Prostate gland (tissue), 2 donors: ENCODE measurements around the gene FGFRL1. TPM values are rescaled to one million over a fixed set of nuclear protein-coding genes. Genes with fewer than 3 reads are reported as not detected.

Source experiments
- DNase-seq: peaks from one replicate; pipeline ENCODE4 v3.0.0-alpha.2; 2019; ENCODE audit warnings: low spot score
- H3K27ac ChIP-seq, 2 donors: fragments of 200-600 bp; sonication (generic); 2 replicates each; pipeline ENCODE4 v1.5.1; 2017 to 2019
- H3K27me3 ChIP-seq: fragments of 200-600 bp; sonication (generic); replicated peaks from 2 replicates; pipeline ENCODE4 v1.5.1; 2019; ENCODE audit not compliant: insufficient read depth
- H3K36me3 ChIP-seq, 2 donors: fragments of 200-600 bp; sonication (generic); 1 replicate in 1 of 2; 2 replicates in 1 of 2; pipeline versions ENCODE4 v1.5.1 to v1.8.1; 2017 to 2019
- H3K4me1 ChIP-seq: fragments of 200-600 bp; sonication (generic); replicated peaks from 2 replicates; pipeline ENCODE4 v1.5.1; 2019
- H3K4me3 ChIP-seq, 2 donors: fragments of 200-600 bp; sonication (generic); 2 replicates each; pipeline ENCODE4 v1.5.1; 2017 to 2019
- H3K9me3 ChIP-seq: fragments of 200-600 bp; sonication (generic); 2 replicates; pipeline ENCODE4 v1.5.1; 2017
- POLR2A ChIP-seq: fragments of 450-650 bp; IDR thresholded peaks from one replicate; pipeline ENCODE4 v1.6.1; 2016; ENCODE audit warnings: antibody characterized with exemption, mild to moderate bottlenecking
- POLR2AphosphoS5 ChIP-seq: sonication (generic); formaldehyde crosslinking; IDR thresholded peaks from one replicate; pipeline ENCODE4 v1.6.1; 2017; ENCODE audit warnings: antibody characterized with exemption
- WGBS: methylation state at CpG from one replicate; pipeline ENCODE4 v1.1.5; 2018; 5-methylcytosine and 5-hydroxymethylcytosine counted together
- intact Hi-C: fragments of 100-400 bp; cut with DNase I; formaldehyde crosslinking; loops from one replicate; pipeline ENCODE4 v1.14.2; 2022
- total RNA-seq, 2 donors: library from RNA; depleted of rRNA; stranded (reverse); fragments of >200 nt; gene quantifications; one replicate each; pipeline ENCODE4 v1.1.0, GENCODE V29; 2016
- TF ChIP-seq, protein P1 (sequence below), 4 experiments: fragments of 200-600 bp in 2 of 4; fragments of 450-650 bp in 2 of 4; sonication (generic) in 2 of 4; IDR thresholded peaks; 1 replicate in 3 of 4; 2 replicates in 1 of 4; pipeline ENCODE4 v1.5.1; 2016 to 2019; ENCODE audit warnings: antibody characterized with exemption in 4 of 4, mild to moderate bottlenecking in 2 of 4, moderate library complexity in 2 of 4

The FGFRL1 gene
- total RNA-seq, 2 donors from 2014 or later = 26.6 to 29.4 TPM

DNA sequence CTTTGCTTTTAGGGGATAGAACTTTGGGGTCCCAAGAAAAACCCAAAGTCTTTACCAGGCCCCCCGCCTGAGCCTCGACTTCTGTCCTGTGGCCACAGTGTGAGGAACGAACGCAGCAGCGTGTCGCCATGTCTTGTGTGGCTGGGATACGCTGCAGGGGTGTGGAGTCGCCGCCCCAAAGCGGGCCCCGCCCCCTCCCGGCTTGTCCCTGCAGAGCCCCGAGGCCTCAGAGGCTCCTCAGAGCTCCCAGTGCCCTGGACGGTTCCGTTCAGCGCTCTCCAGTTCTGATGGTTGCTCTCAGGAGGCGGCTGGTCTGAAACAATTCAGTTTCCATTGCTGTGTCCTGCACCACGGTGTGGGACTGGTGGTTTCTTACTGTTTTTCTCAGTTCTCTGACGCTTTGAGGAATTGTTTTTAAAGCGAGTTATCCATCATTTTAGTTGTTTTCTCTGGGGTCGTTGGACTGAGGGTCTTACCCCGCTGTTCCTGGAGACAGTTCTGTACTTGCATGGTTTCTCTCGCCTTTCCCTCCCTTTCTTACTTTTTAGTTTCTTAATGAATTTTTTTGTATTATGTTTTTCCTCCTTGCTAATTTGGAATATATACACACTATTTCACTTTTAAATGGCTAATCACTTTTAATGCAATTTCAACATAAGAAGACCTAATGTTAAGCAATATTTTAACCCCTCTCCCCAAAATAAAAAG lies 26.1 kb upstream of the FGFRL1 start:
- Histone ChIP-seq H3K27ac (peak overlapping the region in 1 of 2 donors; percentile 14), H3K27me3 (no peaks in the 10 kb centered on the region), H3K4me1 (peaks cover 9% of the 10 kb centered on the region), H3K36me3 (no peaks in the 10 kb centered on the region), H3K4me3 (peak overlapping the region in 1 of 2 donors; percentile 8), H3K9me3 (no peaks in the 10 kb centered on the region)
- TF ChIP-seq POLR2A = peak; percentile 41
- peak; percentile 51 for TF ChIP-seq POLR2AphosphoS5
- TF ChIP-seq, protein P1, sequence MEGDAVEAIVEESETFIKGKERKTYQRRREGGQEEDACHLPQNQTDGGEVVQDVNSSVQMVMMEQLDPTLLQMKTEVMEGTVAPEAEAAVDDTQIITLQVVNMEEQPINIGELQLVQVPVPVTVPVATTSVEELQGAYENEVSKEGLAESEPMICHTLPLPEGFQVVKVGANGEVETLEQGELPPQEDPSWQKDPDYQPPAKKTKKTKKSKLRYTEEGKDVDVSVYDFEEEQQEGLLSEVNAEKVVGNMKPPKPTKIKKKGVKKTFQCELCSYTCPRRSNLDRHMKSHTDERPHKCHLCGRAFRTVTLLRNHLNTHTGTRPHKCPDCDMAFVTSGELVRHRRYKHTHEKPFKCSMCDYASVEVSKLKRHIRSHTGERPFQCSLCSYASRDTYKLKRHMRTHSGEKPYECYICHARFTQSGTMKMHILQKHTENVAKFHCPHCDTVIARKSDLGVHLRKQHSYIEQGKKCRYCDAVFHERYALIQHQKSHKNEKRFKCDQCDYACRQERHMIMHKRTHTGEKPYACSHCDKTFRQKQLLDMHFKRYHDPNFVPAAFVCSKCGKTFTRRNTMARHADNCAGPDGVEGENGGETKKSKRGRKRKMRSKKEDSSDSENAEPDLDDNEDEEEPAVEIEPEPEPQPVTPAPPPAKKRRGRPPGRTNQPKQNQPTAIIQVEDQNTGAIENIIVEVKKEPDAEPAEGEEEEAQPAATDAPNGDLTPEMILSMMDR (IDR thresholded peaks at IDR 0.05) = no peak
- intact Hi-C loops = no loop called here
- 25% methylated on average over 23 of the region's 23 CpGs for WGBS
- peak; percentile 76 for DNase-seq

DNA sequence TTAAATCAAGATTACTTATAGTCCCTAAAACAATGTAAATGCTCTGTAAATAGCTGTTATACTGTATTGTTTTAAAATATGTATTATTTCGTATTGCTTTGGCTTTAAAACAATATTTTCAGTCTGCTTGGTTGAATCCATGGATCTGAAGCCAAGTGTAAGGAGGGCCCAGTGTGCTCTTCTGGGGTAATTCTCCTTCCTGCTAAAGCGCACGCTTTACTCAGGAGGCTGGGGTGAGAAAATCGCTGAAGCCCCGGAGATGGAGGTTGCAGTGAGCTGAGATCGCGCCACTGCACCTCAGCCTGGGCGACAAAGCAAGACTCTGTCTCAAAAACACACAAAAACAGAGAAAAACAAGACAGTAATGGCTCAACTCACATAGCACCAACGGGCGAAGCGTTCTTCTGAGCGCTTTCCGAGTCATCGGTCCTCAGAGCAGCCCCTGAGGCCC lies 25.0 kb upstream of the FGFRL1 start:
- H3K36me3 ChIP-seq = no peaks in the 10 kb centered on the region
- WGBS = 3% methylated on average over 14 of the region's 14 CpGs
- TF ChIP-seq POLR2AphosphoS5 = no peak
- peak overlapping the region; percentile 57 to 65 for H3K27ac ChIP-seq
- no peaks in the 10 kb centered on the region for H3K9me3 ChIP-seq
- intact Hi-C loops = no loop called here
- no peak for DNase-seq
- H3K4me1 ChIP-seq = peaks cover 9% of the 10 kb centered on the region
- H3K27me3 ChIP-seq = no peaks in the 10 kb centered on the region
- H3K4me3 ChIP-seq = peak overlapping the region; percentile 49 to 72

DNA sequence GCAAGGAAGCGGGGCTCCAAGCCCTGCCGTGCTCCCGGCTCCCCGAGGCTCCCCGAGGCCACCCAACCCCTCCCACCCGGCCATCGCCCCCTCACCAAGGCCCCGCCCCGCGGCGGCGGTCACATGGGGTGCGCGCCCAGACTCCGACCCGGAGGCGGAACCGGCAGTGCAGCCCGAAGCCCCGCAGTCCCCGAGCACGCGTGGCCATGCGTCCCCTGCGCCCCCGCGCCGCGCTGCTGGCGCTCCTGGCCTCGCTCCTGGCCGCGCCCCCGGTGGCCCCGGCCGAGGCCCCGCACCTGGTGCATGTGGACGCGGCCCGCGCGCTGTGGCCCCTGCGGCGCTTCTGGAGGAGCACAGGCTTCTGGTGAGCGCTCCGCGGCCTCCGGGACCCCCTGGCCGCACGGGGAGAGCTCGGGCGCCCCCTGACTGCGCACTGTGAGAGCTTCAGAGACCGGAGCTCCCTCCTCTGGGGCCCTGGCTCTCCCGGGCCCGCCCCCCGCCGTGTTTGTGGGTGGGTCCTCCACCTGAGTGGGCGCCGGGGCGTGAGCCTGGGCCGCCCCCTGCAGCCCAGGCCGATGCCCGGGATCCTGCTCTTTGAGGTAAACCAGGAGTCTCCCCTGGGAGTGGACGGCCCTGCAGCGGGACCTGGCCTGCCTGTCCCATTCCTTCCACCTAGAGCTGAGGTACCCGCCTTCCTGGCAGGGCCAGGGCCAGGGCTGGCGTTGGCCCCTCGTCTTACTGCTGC lies 24.4 kb upstream of the FGFRL1 start, which contains the start of gene IDUA:
Gene IDUA, plus strand, starts transcription at position 166 of the 745 bp plus-strand sequence. Its CDS starts 41 bp downstream, at position 207.
- WGBS = under 1% methylated on average over 57 of the region's 69 CpGs
- H3K4me3 ChIP-seq = peak within 1 kb of the TSS; percentile 49 to 72
- H3K27ac ChIP-seq = peak within 1 kb of the TSS; percentile 57 to 65
- intact Hi-C loops = no loop called here
- H3K4me1 ChIP-seq = peaks cover 9% of the 10 kb centered on the region
- H3K27me3 ChIP-seq = no peaks in the 10 kb centered on the region
- peak; percentile 74 for DNase-seq
- H3K9me3 ChIP-seq = no peaks in the 10 kb centered on the region
- H3K36me3 ChIP-seq = no peaks in the 10 kb centered on the region
- TF ChIP-seq POLR2A (peak; percentile 13), POLR2AphosphoS5 (no peak)
- TF ChIP-seq, protein P1 (IDR thresholded peaks at IDR 0.05) = peak in 3 of 4 experiments; percentile 20 to 61 (median 38)

DNA sequence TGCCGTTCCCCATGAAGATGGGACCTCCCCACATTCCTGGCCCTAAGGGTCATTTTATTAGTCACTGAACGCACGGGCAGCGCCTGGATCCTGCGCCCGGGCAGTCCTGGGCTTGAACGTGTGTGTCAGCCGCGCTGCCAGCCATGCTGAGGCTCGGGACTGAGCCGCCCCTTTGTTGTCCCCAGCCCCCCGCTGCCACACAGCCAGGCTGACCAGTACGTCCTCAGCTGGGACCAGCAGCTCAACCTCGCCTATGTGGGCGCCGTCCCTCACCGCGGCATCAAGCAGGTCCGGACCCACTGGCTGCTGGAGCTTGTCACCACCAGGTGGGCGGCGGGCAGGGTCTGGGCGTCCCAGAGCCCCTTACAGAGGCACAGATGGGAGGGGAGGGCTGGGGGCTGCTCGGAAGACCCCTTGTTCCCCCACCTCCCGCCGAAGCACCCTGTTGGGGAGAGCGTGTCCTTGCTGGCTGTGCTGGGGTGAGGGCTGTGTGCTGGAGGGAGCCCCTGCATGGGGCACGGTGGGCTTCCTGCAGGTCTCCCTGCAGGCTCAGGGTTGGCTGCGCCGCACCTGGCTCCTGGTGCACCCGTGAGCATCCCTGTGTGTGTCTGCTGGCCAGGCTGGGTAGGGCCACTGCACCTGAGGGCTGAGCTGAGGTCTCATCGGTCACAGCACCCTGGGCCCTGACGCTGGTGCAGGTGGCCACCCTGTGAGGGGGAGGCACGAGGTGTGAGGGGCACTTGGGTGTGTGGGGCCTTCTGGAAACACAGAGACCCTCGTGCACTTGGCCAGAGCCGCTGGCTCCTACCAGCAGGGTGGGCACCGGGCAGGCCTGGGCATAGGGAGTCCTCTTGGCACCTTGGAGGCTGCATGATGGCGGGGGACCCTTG lies 23.6 kb upstream of the FGFRL1 start:
- H3K9me3 ChIP-seq = no peaks in the 10 kb centered on the region
- WGBS = 50% methylated on average over 36 of the region's 37 CpGs
- peak overlapping the region in 1 of 2 donors; percentile 65 for H3K27ac ChIP-seq
- no peaks in the 10 kb centered on the region for H3K27me3 ChIP-seq
- no peak for DNase-seq
- intact Hi-C loops = no loop called here
- peaks cover 12% of the 10 kb centered on the region for H3K4me1 ChIP-seq
- TF ChIP-seq POLR2AphosphoS5 (no peak), POLR2A (no peak)
- TF ChIP-seq, protein P1 (IDR thresholded peaks at IDR 0.05) = no peak
- no peaks in the 10 kb centered on the region for H3K36me3 ChIP-seq
- peak overlapping the region; percentile 49 to 72 for H3K4me3 ChIP-seq
